ENCODE measurements around the gene PIGS.

DNA sequence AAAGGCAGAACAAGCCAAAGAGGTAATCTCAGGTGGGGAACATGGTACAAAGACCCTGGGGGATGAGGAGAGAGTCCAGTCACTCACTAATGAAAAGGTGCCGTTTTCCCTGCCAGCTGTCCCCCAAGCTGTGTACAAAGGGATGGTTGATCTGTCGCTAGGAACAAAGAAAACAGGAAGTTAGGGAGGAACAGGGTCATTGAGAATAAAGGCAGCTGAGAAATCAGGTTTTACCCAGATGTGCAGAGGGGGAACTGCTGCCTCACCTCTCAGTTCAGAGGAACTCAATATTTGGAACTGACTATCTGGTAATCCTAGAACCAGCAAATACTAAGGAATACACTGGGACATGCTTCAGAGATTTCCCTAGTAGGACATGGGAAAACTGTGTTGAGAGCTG, 41.2 kb upstream of the PIGS start:
- TF ChIP-seq, protein P1, sequence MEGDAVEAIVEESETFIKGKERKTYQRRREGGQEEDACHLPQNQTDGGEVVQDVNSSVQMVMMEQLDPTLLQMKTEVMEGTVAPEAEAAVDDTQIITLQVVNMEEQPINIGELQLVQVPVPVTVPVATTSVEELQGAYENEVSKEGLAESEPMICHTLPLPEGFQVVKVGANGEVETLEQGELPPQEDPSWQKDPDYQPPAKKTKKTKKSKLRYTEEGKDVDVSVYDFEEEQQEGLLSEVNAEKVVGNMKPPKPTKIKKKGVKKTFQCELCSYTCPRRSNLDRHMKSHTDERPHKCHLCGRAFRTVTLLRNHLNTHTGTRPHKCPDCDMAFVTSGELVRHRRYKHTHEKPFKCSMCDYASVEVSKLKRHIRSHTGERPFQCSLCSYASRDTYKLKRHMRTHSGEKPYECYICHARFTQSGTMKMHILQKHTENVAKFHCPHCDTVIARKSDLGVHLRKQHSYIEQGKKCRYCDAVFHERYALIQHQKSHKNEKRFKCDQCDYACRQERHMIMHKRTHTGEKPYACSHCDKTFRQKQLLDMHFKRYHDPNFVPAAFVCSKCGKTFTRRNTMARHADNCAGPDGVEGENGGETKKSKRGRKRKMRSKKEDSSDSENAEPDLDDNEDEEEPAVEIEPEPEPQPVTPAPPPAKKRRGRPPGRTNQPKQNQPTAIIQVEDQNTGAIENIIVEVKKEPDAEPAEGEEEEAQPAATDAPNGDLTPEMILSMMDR (IDR thresholded peaks at IDR 0.05; ENCODE audit: insufficient read depth, low read depth, low read length) = no peak
- no peak for TF ChIP-seq EZH2 (IDR thresholded peaks at IDR 0.05; ENCODE audit: insufficient read depth, low read length)
